Activated CD8-positive, alpha-beta memory T cell treated with anti-CD3 and anti-CD28 coated beads, Interleukin-2, amount 50 U/mL, for 24 hours (primary cell): ENCODE measurements around the gene KCNF1.

Experiments
- DNase-seq: peaks from one replicate; pipeline ENCODE4 v3.0.0-alpha.2; 2020; ENCODE audit errors: extremely low read depth

KCNF1 gene

GRCh38 chr2:10920764-10921388 is 9.1 kb downstream of the KCNF1 start:
- no peak for DNase-seq

GRCh38 chr2:10921525-10921924 is 9.8 kb downstream of the KCNF1 start:
- no peak for DNase-seq

DNA sequence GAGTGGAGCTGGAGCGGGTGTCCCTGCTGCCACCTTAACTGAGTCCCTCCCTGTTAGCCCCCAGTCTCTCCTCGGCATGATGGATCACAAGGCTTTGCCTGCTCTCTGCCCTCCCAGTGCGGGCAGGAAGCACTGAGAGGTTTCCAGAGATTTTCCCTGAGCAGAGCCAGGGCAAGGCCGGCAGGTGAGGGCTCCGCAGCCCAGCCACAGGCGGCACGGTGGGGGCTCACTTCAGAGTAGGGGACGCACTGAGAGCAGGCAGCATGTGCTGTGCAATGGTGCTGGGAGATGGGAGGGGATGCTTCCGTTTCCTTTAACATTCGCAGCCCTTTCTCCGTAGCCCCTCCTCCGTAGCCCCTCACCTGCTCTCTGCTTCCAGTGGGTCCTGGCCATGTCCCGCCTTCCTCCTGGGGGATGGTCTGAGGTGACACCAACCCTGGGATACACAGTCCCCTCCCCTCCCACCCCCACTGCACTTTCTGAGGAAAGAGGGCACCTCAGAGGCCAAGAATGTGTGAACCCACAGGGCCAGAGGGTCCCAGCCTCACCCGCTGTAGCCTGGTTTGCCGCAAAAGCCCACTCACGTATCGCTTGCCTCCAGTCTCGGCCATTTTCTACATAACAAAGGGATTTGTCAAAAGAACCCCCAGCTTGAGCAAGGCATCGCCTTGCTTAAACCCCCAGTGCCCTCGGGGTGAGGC is 10.7 kb downstream of the KCNF1 start:
- DNase-seq = no peak

GRCh38 chr2:10923008-10923375 is 11.3 kb downstream of the KCNF1 start:
- DNase-seq = no peak

DNA sequence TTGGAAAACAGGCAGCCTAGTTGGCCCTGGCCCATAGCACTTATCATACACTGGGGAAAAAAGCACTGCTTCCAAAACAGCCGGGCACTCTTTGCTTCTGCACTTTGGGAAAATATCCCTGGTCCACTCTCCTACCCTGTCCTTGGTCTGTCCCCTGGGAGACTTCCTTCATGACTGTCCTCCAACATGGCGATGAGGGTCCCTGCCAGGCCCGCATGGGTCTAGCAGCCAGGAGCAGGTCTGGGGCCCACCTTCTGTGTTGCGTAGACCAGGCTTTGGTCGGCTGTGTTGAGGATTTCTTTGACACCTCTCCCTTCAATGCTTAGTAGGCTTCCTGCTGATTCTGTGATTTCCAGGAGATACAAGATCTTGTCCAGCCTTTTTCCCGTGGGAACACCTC is 12.2 kb downstream of the KCNF1 start:
- DNase-seq = no peak

GRCh38 chr2:10924441-10924840 is 12.7 kb downstream of the KCNF1 start:
- DNase-seq = no peak

GRCh38 chr2:10924859-10925258 is 13.1 kb downstream of the KCNF1 start:
- DNase-seq = no peak

DNA sequence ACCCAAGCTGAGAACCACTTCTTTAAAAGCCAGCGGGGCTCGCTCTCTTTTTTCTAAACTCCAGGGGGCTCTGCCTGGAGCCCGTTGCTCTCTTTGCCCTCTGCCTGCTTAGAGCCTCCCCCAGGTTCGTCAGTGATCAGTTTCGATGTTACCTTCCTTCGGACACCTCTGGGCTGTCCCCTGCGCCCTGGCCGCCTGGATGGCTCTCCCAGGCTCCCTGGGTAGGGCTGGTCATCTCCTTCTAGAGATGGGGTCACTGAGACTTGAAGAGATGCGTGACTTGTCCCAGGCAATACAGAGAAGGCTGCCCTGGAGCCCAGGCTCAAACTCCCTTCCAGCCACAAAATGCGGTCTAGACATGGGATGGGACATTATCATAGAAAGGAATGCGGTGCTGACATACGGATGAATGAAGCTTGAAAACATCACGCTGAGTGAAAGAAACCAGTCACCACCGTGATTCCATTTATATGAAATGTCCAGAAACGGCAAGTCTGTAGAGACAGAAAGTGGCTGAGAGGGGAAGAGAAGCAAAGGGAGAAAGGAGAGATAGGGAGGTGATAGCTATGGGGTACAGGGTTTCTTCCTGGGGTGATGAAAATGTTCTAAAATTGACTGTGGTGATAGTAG is 14.6 kb downstream of the KCNF1 start:
- no peak for DNase-seq

DNA sequence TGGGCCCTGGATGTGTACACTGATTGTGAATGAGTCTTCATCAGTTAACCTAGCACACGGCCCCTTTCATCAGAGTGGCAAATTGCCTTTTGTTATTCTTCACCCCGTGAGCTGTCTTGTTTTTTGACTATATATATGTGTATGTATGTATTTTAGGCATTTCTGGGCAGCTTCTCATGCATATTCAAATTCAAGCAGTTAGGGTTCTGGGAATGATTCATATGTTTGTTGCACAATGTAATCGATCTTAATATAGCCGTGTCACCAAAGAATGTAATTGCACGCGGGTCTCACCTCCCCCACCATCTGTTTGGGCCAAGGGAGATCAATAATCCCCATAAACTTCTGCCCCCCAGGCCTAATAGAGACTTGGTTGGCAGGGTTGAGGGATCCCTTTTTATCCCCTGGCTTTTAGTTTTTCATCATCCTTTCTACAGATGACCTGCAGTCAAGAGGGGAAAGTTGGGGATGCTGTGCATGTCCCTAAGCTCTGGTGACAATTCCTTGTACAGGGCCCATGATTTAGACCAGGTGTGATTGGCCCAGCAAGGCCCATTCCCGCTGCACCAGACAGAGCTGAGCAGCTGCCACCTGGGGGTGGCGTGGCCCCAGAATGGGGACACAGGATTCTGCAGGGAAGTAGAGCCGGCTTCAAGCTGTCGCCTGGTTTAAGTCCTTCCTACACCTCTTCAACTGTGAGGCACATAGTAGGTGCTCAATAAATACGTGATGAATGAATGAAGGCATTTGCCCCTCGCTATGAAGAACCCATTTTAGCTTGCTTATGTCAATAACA is 19.2 kb downstream of the KCNF1 start:
- no peak for DNase-seq

DNA sequence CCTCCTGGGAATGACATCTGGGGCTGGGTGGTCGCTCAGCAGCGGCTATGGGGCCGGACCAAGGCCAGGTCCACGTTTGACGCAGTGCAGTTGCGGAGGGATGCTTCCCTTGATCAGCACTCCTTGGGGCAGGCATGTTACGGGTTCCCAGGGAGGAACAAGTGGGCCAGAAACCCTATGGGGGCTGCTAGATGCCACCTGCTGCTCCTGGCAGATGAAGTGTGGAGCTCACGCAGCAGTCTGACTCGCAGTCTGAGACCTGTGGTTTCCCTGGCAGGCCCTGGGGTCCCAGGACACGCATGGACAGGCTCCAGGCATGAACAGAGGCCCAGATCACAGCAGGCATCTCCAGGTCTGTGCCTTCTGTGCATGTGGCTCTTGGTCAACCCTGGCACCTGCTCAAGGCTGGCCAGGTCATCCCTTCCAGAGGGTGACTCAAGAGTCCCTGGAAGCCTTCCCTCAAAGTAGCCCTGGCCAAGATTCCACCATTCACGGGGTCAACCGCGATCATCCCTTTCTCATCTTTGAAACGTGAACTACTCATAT is 20.0 kb downstream of the KCNF1 start:
- DNase-seq = no peak

GRCh38 chr2:10932345-10933151 is 20.8 kb downstream of the KCNF1 start:
- DNase-seq = no peak

- no peak for DNase-seq
Observed at GRCh38 chr2:10933700-10934225, 22.0 kb downstream of the KCNF1 start.

- no peak for DNase-seq
Observed at GRCh38 chr2:10934308-10934978, 22.7 kb downstream of the KCNF1 start.

- DNase-seq = no peak
Observed at GRCh38 chr2:10934979-10935350, 23.2 kb downstream of the KCNF1 start.

DNA sequence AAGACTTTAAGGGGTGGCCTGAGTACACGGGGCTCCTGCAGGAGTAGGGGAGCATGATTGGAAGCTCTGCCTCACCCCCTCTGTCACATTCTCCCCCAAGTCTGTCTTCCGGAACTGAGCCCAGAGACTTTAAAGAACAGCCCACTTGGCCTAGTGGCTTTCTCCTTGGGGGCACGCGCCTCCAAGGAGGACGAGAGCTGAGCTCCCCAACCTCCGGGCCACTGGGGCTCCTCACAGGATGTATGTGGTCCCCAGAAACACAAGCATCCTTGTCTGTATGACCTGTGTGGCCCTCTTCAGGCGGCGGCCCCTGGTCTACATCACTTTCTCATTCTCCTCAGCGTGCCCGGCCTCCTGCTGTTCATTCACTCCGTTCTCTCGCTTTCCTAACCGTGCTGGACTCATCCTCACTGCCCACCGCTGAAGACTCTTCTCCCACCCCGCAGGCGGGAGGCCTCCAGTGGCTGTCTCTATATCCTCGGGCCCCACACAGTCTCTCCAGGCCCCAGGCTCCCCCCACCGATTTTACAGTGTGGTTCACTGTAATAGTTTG is 23.7 kb downstream of the KCNF1 start:
- DNase-seq = no peak

- no peak for DNase-seq
Observed at GRCh38 chr2:10935953-10936942, 24.5 kb downstream of the KCNF1 start.

DNA sequence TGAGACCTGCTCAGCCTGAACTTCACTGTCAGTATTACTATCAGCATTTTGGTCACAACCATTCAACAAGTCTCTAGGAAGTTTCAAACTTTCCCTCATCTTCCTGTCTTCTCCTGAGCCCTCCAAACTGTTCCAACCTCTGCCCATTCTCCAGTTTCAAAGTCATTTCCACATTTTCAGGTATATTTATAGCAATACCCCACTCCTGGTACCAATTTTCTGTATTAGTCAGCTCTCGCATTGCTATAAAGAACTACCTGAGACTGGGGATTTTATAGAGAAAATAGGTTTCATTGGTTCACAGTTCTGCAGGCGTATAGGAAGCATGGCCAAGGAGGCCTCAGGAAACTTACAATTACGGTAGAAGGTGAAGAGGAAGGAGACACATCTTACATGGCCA is 27.3 kb downstream of the KCNF1 start:
- no peak for DNase-seq

DNA sequence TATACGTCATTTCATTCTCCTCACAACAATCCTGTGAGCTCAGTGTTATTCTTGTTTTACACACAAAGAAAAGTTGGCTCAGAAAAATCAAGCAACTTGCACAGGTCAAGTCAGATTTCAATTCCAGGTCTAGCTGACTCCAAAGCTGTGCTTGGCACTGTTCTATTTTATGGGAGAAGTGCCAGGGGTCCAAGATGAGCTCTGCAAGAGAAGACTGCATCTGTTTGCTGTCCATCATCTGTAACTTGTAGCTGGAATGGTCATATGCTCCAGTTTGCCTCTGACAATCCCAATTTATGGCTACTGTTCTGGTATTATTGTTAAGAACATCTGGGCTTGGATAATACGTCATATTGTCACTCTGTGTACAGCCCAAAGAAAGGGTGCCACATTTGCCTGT is 28.9 kb downstream of the KCNF1 start:
- no peak for DNase-seq

DNA sequence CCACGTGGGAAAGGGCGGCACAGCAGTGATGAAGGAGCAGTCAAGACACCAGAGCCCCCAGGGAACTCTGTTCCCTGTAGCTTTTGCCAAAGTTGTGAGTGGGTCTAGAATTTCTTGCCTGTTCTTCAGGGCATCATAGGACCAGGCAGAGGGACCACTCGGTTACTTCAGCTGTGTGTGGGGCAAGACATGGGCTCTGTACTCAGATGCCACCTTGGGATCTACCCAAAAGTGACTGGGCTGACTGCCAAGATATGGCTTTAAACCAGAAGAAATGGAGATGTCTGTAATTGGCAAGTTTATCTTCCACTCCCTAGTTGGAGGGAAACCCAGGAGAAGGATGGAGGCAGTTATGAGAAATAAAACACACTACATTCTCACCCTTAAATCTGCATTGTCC is 29.6 kb downstream of the KCNF1 start:
- DNase-seq = no peak
